Breast epithelium (tissue), 3 donors: Measurements from ENCODE around the gene RBP5.

ENCODE experiments used
- POLR2A ChIP-seq: fragments of 450-650 bp; IDR thresholded peaks from one replicate; pipeline ENCODE4 v1.6.1; 2016; ENCODE audit warnings: antibody characterized with exemption, mild to moderate bottlenecking, moderate library complexity
- TF ChIP-seq, protein P1 (sequence below), 3 donors: fragments of 450-650 bp; IDR thresholded peaks; one replicate each; pipeline ENCODE4 v1.5.1; 2016 to 2017; ENCODE audit warnings: antibody characterized with exemption in 3 of 3, mild to moderate bottlenecking in 3 of 3, moderate library complexity in 3 of 3

DNA sequence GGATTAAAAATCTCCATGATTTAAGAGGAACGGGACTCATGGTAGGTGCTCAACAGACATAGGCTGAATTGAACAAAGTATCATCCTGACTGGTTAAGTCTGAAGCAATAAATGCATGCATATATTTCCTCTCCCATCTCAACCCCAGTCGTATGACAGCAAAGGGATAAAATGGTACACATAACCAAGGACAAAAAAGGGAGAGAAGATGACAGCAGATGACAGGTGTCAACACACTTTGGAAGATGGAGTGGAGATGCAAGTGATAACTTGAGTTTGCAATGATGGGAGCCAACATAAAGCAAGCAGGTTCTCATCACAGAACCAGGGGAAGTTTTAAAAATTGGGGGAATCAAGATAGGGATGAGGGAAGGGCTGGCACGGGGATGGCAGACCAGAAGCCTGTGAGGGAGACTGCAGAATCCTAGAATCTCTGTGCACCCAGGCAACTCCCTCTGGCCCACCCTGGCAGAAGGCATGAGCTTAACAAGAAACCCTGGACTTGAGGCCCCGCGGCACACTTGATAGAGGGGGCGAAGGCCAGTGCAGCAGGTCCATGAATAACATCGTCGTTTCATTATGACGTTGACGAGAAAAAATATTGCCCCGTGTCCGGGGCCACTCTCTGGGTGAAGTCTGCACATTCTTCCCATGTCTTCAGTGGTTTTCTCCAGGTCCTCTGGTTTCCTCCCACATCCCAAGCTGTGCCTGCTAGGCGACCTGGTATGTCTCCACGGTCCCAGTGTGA, 24.7 kb downstream of the RBP5 start:
- TF ChIP-seq, protein P1, sequence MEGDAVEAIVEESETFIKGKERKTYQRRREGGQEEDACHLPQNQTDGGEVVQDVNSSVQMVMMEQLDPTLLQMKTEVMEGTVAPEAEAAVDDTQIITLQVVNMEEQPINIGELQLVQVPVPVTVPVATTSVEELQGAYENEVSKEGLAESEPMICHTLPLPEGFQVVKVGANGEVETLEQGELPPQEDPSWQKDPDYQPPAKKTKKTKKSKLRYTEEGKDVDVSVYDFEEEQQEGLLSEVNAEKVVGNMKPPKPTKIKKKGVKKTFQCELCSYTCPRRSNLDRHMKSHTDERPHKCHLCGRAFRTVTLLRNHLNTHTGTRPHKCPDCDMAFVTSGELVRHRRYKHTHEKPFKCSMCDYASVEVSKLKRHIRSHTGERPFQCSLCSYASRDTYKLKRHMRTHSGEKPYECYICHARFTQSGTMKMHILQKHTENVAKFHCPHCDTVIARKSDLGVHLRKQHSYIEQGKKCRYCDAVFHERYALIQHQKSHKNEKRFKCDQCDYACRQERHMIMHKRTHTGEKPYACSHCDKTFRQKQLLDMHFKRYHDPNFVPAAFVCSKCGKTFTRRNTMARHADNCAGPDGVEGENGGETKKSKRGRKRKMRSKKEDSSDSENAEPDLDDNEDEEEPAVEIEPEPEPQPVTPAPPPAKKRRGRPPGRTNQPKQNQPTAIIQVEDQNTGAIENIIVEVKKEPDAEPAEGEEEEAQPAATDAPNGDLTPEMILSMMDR (IDR thresholded peaks at IDR 0.05) = no peak
- no peak for TF ChIP-seq POLR2A
